Fibroblast of lung (primary cell): Measurements from ENCODE around the gene SLC25A1. TPM values are rescaled to one million over a fixed set of nuclear protein-coding genes. Genes with fewer than 3 reads are reported as not detected.

Experiments
- DNase-seq, 2 donors: peaks; one replicate each; pipeline versions ENCODE4 v3.0.0 to v3.0.0-alpha.2; 2010; ENCODE audit warnings: low read depth in 2 of 2
- H2AFZ ChIP-seq: 2 replicates; pipeline ENCODE4 v1.5.1; 2012; ENCODE audit warnings: low read length, control low read depth, inconsistent platforms
- H3K27ac ChIP-seq: 2 replicates; pipeline ENCODE4 v1.5.1; 2011; ENCODE audit warnings: low read length, control low read depth; ENCODE audit not compliant: insufficient read depth
- H3K27me3 ChIP-seq: 2 replicates; pipeline ENCODE4 v1.5.1; 2011; ENCODE audit warnings: mild to moderate bottlenecking, low read length; ENCODE audit not compliant: control insufficient read depth, insufficient read depth
- H3K36me3 ChIP-seq: 2 replicates; pipeline ENCODE4 v1.5.1; 2011; ENCODE audit warnings: low read length; ENCODE audit not compliant: control insufficient read depth, insufficient read depth
- H3K4me1 ChIP-seq: 2 replicates; pipeline ENCODE4 v1.5.1; 2011; ENCODE audit warnings: low read length; ENCODE audit not compliant: control insufficient read depth, insufficient read depth; ENCODE audit errors: extremely low read depth
- H3K4me2 ChIP-seq: 2 replicates; pipeline ENCODE4 v1.5.1; 2011; ENCODE audit warnings: low read length, control low read depth; ENCODE audit not compliant: insufficient read depth; ENCODE audit errors: extremely low read depth
- H3K4me3 ChIP-seq, 4 experiments: fragments of 200-600 bp in 1 of 4; sonication (generic) in 1 of 4; replicated peaks in 1 of 4; 2 replicates each; pipeline ENCODE4 v1.5.1; 2011 to 2016; ENCODE audit warnings: low read length in 4 of 4, low read depth in 3 of 4, mild to moderate bottlenecking in 3 of 4, control low read depth in 2 of 4, inconsistent platforms in 1 of 4, mixed read lengths in 1 of 4; ENCODE audit not compliant: insufficient read depth in 1 of 4; ENCODE audit errors: control extremely low read depth in 1 of 4
- H3K79me2 ChIP-seq: 2 replicates; pipeline ENCODE4 v1.5.1; 2012; ENCODE audit warnings: mild to moderate bottlenecking, low read length, inconsistent platforms; ENCODE audit not compliant: control insufficient read depth, insufficient read depth
- H3K9ac ChIP-seq: 2 replicates; pipeline ENCODE4 v1.5.1; 2011; ENCODE audit warnings: mild to moderate bottlenecking, low read length, control low read depth; ENCODE audit not compliant: insufficient read depth
- H3K9me3 ChIP-seq: 2 replicates; pipeline ENCODE4 v1.5.1; 2012; ENCODE audit warnings: low read depth, low read length; ENCODE audit not compliant: control insufficient read depth, insufficient read depth
- H4K20me1 ChIP-seq: 2 replicates; pipeline ENCODE4 v1.5.1; 2011; ENCODE audit warnings: low read length; ENCODE audit not compliant: control insufficient read depth, insufficient read depth; ENCODE audit errors: extremely low read depth
- EZH2 ChIP-seq: IDR thresholded peaks from 2 replicates; pipeline ENCODE4 v1.5.1; 2012; ENCODE audit warnings: low read length, control low read depth, mild to moderate bottlenecking; ENCODE audit errors: missing control alignments
- polyA plus RNA-seq, 2 donors: library from polyadenylated mRNA; depleted of rRNA in 1 of 2; stranded (reverse) in 1 of 2; unstranded in 1 of 2; fragments of >200 nt; gene quantifications; 2 replicates each; pipeline ENCODE4 v1.2.1, GENCODE V29; 2011 to 2012; ENCODE audit warnings: missing spikeins in 1 of 2
- total RNA-seq: library from RNA; depleted of rRNA; stranded (reverse); fragments of >200 nt; gene quantifications from 2 replicates; pipeline ENCODE4 v1.2.1, GENCODE V29; 2014
- TF ChIP-seq, protein P1 (sequence below), 2 donors: IDR thresholded peaks in 1 of 2; conservative IDR thresholded peaks in 1 of 2; 1 replicate in 1 of 2; 2 replicates in 1 of 2; pipeline ENCODE4 v1.5.1; 2011 to 2012; ENCODE audit warnings: low read length in 2 of 2, control low read depth in 1 of 2, inconsistent platforms in 1 of 2, low read depth in 1 of 2, mild to moderate bottlenecking in 1 of 2

The SLC25A1 gene
- total and polyA plus RNA-seq, 2 donors (not counting 1 experiment from before 2014, with no cell fraction given): 56.1 to 161 TPM

DNA sequence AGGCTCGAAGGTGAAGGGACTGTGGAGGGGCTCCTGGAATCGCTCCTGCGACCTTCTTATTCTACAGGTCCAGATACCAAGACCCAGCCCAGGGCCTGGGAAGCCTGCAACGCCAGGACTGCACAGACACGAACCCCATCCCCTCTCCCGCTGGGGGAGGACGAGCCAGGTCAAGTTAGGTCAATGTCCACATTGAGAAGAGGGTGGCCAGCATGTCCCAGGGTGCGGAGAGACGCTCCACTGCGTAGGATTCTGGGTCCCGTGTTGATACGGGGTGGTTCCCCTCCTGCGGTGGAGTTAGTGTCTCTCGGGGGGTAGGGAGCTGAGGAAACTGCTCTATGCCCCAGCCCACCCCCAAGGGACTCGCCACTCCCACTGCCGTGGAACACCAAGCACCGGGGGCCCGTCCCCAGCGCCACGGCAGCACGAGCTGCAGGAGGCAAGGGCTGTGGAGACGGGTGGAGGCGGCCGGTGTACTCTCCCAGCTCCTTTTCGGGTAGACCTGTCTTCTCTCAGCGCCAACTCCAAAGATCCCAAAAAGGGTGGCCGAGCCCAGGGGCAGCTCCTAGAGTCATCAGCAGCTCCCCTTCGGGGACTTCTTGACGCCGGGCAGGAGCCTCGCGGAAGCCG lies 30.0 kb downstream of the SLC25A1 start:
- no peaks in the 10 kb centered on the region for H3K36me3 ChIP-seq
- H3K27ac ChIP-seq: no peak overlapping the region
- H3K27me3 ChIP-seq: peaks cover 39% of the 10 kb centered on the region
- H4K20me1 ChIP-seq: no peaks in the 10 kb centered on the region
- TF ChIP-seq, protein P1, sequence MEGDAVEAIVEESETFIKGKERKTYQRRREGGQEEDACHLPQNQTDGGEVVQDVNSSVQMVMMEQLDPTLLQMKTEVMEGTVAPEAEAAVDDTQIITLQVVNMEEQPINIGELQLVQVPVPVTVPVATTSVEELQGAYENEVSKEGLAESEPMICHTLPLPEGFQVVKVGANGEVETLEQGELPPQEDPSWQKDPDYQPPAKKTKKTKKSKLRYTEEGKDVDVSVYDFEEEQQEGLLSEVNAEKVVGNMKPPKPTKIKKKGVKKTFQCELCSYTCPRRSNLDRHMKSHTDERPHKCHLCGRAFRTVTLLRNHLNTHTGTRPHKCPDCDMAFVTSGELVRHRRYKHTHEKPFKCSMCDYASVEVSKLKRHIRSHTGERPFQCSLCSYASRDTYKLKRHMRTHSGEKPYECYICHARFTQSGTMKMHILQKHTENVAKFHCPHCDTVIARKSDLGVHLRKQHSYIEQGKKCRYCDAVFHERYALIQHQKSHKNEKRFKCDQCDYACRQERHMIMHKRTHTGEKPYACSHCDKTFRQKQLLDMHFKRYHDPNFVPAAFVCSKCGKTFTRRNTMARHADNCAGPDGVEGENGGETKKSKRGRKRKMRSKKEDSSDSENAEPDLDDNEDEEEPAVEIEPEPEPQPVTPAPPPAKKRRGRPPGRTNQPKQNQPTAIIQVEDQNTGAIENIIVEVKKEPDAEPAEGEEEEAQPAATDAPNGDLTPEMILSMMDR (conservative IDR thresholded peaks at IDR 0.05 in 1 of 2, IDR thresholded peaks at IDR 0.05 in 1 of 2; ENCODE audit: low read depth in 1 of 2, low read length in 2 of 2): no peak
- TF ChIP-seq EZH2: peak; percentile 13
- no peaks in the 10 kb centered on the region for H3K9me3 ChIP-seq
- no peak overlapping the region for H3K4me3 ChIP-seq
- no peak overlapping the region for H3K9ac ChIP-seq
- no peaks in the 10 kb centered on the region for H3K4me1 ChIP-seq
- H3K79me2 ChIP-seq: peaks cover 8% of the 10 kb centered on the region
- DNase-seq: no peak
- no peak overlapping the region for H2AFZ ChIP-seq
- H3K4me2 ChIP-seq: no peak overlapping the region

DNA sequence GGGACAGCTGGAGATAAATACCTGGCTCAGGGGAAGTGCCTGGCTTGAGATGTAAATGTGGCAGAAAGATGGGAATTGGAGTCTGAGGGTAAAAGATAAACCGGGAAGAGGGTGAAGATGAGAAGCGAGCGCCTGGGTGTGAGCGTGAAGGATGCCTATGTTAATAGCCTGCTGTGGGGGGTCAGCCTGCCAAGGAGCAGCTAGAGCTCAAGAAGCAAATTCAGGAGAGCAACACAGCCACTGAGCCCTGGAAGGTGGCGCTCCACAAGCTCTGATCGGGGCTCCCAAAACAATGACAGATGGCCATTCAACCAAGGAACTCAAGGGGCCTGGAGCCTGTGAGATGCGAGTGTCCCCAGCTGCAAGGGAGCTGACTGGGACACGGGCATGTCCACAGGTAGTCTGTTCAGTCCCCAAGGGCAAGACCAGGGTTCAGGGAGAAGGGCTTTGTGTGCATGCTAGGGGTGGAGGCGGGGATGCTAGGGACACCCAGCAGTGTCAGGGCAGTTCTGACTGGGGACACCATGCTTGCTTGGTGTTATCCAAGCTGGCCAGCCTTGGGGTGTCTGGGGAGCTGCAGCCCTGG lies 31.2 kb downstream of the SLC25A1 start:
- Histone ChIP-seq H3K4me2 (no peak overlapping the region), H3K36me3 (peaks cover 3% of the 10 kb centered on the region), H3K9ac (no peak overlapping the region), H3K27ac (no peak overlapping the region), H3K4me1 (no peaks in the 10 kb centered on the region), H4K20me1 (no peaks in the 10 kb centered on the region), H3K9me3 (no peaks in the 10 kb centered on the region), H3K79me2 (peaks cover 12% of the 10 kb centered on the region), H3K4me3 (no peak overlapping the region), H3K27me3 (peaks cover 35% of the 10 kb centered on the region), H2AFZ (no peak overlapping the region)
- no peak for DNase-seq
- TF ChIP-seq, protein P1 (conservative IDR thresholded peaks at IDR 0.05 in 1 of 2, IDR thresholded peaks at IDR 0.05 in 1 of 2; ENCODE audit: low read depth in 1 of 2, low read length in 2 of 2): no peak
- TF ChIP-seq EZH2: no peak

DNA sequence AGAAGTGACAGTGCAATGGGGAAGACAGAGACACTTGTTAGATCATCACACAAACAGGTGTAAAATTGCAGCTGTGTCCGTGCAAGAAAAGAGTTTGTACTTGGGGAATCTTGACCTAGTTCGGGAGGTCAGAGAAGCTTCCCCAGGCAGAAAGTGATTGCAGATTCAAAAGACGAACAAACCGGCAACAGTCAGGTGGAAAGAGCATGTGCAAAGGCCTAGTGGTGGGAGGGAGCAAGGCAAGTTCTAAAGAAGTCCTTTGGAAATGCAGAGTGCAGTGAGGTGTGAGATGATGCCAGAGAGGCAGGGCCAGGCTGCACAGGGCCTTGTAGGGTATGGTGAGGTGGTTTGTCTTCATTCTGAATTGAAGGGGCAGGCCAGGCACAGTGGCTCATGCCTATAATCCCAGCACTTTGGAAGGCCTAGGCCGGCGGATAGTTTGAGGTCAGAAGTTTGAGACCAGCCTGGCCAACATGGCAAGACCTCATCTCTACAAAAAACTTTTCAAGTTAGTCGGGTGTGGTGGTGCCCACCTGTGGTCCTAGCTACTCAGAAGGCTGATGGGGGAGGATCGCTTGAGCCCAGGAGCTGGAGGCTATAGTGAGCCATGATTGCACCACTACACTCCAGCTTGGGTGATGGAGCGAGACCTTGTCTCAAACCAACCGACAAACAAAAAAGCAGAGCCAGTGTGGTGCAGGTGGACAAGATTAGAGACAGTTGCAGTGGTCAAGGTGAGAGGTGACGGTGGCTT lies 32.1 kb downstream of the SLC25A1 start:
- DNase-seq: no peak
- TF ChIP-seq EZH2: peak; percentile 47
- TF ChIP-seq, protein P1 (conservative IDR thresholded peaks at IDR 0.05 in 1 of 2, IDR thresholded peaks at IDR 0.05 in 1 of 2; ENCODE audit: low read depth in 1 of 2, low read length in 2 of 2): no peak
- H3K79me2 ChIP-seq: peaks cover 12% of the 10 kb centered on the region

More for the DNA sequence above, 32.1 kb downstream of the SLC25A1 start:
- Histone ChIP-seq H3K36me3 (peaks cover 6% of the 10 kb centered on the region), H2AFZ (no peak overlapping the region), H3K27me3 (peaks cover 29% of the 10 kb centered on the region), H3K4me2 (no peak overlapping the region), H3K4me1 (no peaks in the 10 kb centered on the region), H4K20me1 (no peaks in the 10 kb centered on the region), H3K9ac (no peak overlapping the region), H3K4me3 (no peak overlapping the region), H3K9me3 (no peaks in the 10 kb centered on the region), H3K27ac (no peak overlapping the region)
